RWPE1 (cell line): ENCODE data around the gene PHF20.
"Not testable (repeated sequence)": the region's sequence is repeated elsewhere in the genome, so short reads cannot be mapped to it uniquely, and the experiment has no call there.

Source experiments
- CTCF ChIA-PET: fragments of 350-600 bp; sonication (Branson Sonifier 250); formaldehyde crosslinking; extraction: SDS; loops from one replicate; lab custom pipeline; 2021; lab: Yijun Ruan, JAX
- POLR2A ChIA-PET: fragments of 400-600 bp; formaldehyde crosslinking; extraction: SDS; loops from one replicate; lab custom pipeline; 2020; ENCODE audit warnings: antibody characterized with exemption; ENCODE audit not compliant: low non-redundant PET; lab: Yijun Ruan, JAX
- DNase-seq: peaks from one replicate; pipeline ENCODE4 v3.0.0; 2012; ENCODE audit warnings: low spot score
- H3K27ac ChIP-seq: fragments of 450-650 bp; 2 replicates; pipeline ENCODE4 v1.5.1; 2017
- TF ChIP-seq, protein P1 (sequence below): fragments of 450-650 bp; conservative IDR thresholded peaks from 2 replicates; pipeline ENCODE4 v1.5.1; 2017; ENCODE audit warnings: low read depth, mild to moderate bottlenecking

Gene PHF20

DNA sequence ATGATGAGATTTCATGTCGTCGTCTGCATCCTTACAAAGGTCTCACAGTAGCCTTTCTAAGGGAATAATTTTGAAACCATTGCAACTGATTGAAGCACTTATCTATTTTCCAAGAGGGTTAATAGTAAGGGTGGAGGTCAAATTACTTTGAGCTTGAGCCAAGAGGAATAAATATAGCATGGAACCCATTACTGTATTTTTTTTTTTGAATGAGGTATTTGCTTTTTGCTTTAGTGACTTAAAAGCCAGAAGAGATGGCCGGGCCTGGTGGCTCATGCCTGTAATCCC lies 104.2 kb downstream of the PHF20 start:
- peak overlapping the region; percentile 85 for H3K27ac ChIP-seq
- CTCF ChIA-PET: interaction anchor here (0.7 kb wide), 3 partner anchors 78 to 280 kb away, joined by 4 to 9 read pairs (median 5); partner anchors contain the start of gene SCAND1
- POLR2A ChIA-PET: interaction anchor here (2.3 kb wide), 1 partner anchor 134 kb away, joined by 11 read pairs; the partner anchor contains the start of gene RBM39
- TF ChIP-seq, protein P1, sequence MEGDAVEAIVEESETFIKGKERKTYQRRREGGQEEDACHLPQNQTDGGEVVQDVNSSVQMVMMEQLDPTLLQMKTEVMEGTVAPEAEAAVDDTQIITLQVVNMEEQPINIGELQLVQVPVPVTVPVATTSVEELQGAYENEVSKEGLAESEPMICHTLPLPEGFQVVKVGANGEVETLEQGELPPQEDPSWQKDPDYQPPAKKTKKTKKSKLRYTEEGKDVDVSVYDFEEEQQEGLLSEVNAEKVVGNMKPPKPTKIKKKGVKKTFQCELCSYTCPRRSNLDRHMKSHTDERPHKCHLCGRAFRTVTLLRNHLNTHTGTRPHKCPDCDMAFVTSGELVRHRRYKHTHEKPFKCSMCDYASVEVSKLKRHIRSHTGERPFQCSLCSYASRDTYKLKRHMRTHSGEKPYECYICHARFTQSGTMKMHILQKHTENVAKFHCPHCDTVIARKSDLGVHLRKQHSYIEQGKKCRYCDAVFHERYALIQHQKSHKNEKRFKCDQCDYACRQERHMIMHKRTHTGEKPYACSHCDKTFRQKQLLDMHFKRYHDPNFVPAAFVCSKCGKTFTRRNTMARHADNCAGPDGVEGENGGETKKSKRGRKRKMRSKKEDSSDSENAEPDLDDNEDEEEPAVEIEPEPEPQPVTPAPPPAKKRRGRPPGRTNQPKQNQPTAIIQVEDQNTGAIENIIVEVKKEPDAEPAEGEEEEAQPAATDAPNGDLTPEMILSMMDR: no peak
- DNase-seq: no peak

DNA sequence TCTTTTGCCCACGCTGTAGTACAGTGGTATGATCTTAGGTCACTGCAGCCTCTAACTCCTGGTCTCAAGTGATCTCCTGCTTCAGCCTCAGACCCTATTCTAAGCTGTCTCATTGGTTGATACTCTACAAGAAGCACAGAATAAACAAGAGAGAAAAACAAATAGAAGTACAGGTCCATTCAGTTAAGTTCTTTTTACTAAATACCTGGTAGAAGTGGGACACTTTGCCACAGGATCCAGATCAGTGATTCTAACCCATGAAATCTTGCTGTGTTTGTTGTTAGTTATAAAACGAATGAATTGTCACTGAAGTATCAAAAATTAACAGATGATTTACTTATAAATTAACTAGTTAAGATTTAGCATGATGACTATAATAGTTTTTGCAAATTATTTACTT lies 105.8 kb downstream of the PHF20 start:
- DNase-seq: no peak
- POLR2A ChIA-PET: no interaction called here
- CTCF ChIA-PET: no interaction called here
- TF ChIP-seq, protein P1: no peak
- H3K27ac ChIP-seq: peak overlapping the region; percentile 85; the same call in 1 of the 2 replicates

DNA sequence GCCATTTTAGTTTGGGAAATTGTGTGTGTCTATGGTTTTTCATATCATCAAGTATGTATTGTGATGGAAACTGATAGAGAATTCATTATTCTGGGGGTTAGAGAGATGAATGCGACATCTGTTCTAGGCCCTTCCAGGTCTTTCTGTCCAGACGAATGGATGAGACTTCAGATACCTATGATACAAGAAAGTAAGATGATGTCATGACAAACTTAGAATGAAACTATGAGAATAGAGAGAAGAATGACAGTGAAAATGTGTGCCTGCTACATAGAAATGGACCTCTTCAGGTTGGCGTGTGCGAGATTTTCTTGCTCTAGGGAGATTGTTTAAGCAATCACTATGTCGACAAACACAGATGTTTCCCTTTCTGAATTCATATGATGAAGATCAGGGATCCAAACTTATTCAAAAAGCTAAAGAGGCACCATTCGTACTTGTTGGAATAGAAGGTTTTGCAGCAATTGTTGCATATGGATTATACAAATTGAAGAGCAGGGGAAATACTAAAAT lies 106.4 kb downstream of the PHF20 start:
- POLR2A ChIA-PET: no interaction called here
- DNase-seq: no peak
- H3K27ac ChIP-seq: no peak overlapping the region
- TF ChIP-seq, protein P1: no peak
- CTCF ChIA-PET: interaction anchor here (0.6 kb wide), 1 partner anchor 109 kb away, joined by 3 read pairs; no protein-coding TSS in a partner anchor

DNA sequence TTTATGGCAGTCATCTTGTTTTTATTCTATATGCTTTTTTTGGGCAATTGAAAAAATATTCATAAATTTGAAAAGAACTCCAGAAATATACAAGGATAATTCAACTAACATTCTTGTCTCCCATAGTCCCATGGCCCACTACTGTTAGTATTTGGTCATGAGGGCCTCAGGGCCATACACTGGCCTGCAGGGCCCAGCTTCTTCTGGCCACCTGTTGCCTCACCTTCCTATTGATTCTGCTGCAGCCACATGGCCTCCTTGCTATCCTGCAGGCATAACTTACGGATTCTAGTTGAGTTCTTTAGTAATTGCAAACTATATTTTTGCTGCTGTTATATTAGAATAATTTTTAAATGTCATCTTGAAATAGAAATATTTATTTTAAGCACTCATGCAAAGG lies 109.9 kb downstream of the PHF20 start:
- TF ChIP-seq, protein P1: no peak
- CTCF ChIA-PET: interaction anchor here (0.7 kb wide), 1 partner anchor 93 kb away, joined by 4 read pairs; no protein-coding TSS in a partner anchor
- H3K27ac ChIP-seq: peak overlapping the region; percentile 99
- POLR2A ChIA-PET: no interaction called here
- no peak for DNase-seq

DNA sequence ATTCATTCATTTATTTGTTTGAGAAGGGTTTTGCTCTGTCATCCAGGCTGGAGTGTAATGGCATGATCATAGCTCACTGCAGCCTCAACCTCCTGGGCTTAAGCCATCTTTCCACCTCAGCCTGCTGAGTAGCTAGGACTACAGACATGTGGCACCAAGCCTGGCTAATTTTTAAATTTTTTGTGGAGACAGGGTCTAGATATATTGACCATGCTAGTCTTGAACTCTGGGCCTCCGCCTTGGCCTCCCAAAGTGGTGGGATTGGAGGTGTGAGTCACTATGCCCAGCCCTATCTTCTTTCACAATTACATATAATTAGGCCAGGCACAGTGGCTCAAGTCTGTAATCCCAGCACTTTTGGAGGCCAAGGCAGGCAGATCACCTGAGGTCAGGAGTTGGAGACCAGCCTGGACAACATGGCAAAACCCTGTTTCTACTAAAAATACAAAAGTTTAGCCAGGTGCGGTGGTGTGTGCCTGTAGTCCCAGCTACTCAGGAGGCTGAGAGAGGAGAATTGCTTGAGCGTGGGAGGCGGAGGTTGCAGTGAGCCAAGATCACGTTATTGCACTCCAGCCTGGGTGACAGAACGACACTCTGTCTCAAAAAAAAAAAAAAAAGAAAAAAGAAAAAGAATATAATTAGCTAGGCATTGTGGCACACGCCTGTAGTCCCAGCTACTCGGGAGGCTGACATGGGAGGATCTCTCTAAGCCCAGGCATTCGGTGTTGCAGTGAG lies 110.8 kb downstream of the PHF20 start:
- ChIA-PET POLR2A (interaction anchor here (0.6 to 3.0 kb wide), 2 partner anchors 24 to 140 kb away, joined by 6 to 18 read pairs; partner anchors contain the start of gene RBM39), CTCF (interaction anchor here (0.6 to 1.0 kb wide), 3 partner anchors 40 to 187 kb away, joined by 5 to 8 read pairs (median 7); no protein-coding TSS in a partner anchor)
- not testable (repeated sequence) for DNase-seq
- peak overlapping the region; percentile 99 for H3K27ac ChIP-seq

DNA sequence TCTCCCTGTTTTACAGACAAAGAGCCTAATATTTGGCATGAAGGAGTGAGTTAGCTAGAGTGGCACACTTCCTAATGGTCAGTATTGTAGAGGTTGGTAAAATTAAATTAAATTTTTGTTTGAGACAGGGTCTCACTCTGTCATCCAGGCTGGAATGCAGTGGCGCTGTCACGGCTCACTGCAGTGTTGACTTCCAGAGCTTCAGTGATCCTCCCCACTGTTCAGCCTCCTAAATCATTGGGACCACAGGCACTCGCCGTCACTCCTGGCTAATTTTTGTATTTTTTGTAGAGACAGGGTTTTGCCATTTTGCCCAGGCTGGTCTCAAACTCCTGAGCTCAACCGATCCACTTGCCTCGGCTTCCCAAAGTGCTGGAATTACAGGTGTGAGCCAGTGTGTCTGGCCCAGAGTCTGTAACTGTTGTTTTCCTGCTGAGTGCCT lies 111.5 kb downstream of the PHF20 start:
- POLR2A ChIA-PET: interaction anchor here (0.6 to 3.0 kb wide), 2 partner anchors 25 to 141 kb away, joined by 6 to 18 read pairs; partner anchors contain the start of gene RBM39
- DNase-seq: no peak

More for the DNA sequence above, 111.5 kb downstream of the PHF20 start:
- H3K27ac ChIP-seq: peak overlapping the region; percentile 99
- CTCF ChIA-PET: interaction anchor here (0.6 to 1.1 kb wide), 6 partner anchors 31 to 317 kb away, joined by 3 to 8 read pairs (median 4); no protein-coding TSS in a partner anchor
- TF ChIP-seq, protein P1: no peak
